HG03565 (cell line): ENCODE data around the gene FRS3.
A peak's percentile ranks its signal among the peaks of the same experiment; 100 is the strongest.

ENCODE experiments used
- ATAC-seq: cut with Tn5 transposase; IDR thresholded peaks from one replicate; pipeline ENCODE4 v1.9.1; 2021; ENCODE audit warnings: mild to moderate bottlenecking, moderate library complexity; ENCODE audit not compliant: unreplicated experiment

Gene FRS3

DNA sequence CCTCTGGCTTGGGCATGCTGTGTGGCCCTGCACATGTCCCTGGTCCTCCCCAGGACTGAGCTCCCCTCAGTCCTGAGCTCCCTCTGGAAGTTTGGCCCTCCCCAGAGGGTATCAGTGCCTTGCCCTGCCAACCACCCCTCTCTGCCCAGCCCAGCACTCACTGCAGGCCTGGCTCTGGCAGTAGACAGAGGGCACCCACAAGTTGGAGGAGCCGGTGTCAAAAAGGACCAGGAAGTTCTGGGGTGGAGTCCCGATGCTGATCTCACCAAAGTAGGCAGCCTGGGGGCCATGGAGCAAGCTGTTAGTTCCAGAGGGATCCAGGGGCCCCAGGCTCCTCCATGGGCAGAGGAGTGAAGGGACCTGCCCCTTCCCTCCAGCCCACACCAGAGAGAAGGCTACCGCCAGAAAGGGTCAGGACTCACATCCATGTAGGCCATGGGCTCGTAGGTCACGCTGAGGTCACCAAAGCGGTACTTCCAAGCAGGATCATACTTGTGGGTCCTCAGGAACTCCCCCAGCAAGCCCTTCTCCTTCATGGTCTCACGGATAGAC is 35.4 kb downstream of the FRS3 start:
- no peak for ATAC-seq

DNA sequence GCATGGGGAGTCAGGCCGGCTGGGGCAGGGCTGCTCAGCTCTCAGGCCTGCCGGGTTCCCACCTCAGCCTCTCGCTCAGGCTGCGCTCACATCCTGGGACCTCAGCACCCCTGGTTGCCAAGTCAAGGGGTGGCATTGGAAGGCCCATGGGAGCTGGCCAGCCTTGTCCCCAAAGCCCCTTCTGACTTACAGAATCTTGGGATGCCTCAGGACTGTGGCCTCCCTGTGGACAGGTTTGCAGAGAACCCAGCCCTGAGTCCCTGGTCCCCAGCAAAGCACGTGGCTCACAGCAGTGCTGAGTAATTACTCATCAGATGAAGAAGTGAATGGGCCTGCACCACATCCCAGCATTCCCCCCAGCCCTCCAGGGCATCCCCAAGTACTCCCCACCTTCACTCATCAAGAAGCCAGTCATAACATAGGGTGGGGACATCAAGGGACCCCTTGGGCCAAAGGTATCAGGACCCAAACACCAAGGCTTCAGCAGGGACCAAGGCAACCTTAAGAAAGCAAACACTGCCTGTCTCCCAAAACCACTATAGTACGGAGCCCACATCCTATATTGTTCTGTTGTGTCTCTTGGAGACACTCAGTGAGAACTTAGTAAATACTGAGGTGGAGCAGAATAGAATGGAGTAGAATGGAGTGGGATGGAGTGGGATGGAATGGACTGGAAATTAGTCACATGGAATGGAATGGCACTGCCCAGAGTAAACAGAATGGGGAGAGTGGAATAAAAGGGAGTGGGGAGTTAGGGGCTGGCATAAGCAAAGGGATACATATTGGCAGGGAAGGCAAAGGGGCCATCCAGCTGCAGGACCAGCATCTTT is 36.1 kb downstream of the FRS3 start:
- no peak for ATAC-seq

DNA sequence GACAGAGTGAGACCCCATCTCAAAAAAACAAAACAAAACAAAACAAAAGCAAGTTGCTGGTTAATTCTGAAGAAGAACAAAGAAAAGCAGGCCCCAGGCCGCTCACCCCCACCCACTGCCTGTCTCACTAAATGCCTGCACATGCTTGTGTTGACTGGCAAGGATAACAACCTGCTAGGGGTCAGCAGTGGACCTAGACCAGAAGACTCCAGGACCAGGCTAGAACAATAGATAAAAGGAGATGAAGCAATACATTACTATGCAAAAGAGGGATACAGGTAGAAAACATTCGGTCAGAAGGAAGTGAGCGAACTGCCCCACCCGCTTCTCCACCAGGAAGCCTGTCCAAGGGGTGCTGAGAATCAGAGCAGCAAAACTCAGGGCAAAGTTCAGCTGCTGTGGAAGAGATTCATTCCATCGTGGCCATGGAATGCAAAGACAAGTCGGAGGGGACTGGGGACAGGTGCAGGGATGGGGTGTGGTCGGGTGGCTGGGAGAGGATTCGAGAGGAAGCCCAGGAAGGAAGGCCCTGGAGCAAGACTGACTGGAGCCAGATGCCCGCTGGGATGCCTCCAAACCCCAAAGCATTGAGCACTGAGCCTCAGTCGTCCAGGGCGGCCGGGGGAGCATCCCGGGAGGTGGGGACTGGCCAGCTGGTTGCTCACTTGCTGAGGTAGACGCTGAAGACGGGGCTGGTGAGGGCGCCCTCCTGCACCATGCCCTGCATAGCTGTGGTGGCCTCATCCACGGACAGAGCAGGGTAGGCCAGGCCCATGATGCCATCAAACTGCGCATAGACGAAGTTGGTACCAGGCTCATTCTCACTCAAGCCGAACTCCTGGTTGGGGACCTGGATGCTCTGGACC is 37.8 kb downstream of the FRS3 start:
- ATAC-seq = no peak

DNA sequence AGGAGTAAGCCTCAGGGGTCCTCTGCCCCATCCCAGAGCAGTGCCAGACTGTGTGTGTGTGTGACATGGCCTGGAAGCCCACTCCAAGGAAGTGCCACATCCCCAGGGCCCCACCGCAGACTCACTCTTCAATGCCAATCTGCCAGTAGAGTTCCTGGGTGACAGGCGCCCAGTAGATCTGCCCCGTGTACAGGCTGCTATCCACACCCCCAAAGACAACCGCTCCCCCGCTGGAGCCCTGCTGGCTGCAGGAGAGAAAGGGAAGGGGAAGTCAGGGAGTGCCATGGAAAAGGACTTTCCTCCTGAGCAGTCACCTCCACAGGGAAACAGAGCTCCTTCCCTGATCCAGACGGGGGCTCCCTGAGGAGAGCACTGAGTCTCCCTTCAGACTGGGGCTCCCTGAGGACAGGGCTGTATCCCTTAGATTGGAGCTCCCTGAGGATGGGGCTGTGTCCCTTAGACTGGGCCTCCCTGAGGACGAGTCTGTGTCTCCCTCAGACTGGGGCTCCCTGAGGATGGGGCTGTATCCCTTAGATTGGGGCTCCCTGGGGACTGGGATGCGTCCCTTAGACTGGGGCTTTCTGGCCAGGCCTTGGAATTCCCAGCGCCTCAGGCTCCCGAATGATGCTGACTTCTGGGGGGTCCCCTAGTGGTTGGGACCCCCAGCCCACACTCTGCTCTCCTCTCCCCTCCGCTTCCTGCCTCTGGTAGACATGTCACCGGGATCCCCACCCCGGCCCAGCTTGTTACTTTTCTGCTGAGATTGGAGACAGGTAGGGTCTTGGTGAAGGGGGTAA is 39.1 kb downstream of the FRS3 start:
- ATAC-seq = no peak

DNA sequence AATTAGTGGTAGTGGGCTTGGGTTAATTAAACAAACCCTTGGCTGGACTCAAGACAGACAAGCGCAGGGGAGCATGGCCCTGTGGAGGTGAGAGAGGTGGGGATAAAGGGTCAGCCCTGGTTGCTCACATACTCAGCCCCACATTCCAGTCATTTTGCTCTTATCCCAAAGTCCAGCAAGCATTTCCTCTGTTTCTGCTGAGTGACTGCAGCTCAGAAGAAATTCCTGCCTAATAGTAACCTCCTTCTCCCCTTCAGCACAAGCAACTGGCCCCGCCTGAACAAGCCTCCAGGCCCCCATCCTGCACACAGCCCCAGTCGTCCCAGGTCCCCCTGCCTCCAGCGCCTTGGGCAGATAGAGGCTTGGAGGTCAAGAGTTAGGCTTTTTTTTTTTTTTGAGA is 40.7 kb downstream of the FRS3 start:
- no peak for ATAC-seq

DNA sequence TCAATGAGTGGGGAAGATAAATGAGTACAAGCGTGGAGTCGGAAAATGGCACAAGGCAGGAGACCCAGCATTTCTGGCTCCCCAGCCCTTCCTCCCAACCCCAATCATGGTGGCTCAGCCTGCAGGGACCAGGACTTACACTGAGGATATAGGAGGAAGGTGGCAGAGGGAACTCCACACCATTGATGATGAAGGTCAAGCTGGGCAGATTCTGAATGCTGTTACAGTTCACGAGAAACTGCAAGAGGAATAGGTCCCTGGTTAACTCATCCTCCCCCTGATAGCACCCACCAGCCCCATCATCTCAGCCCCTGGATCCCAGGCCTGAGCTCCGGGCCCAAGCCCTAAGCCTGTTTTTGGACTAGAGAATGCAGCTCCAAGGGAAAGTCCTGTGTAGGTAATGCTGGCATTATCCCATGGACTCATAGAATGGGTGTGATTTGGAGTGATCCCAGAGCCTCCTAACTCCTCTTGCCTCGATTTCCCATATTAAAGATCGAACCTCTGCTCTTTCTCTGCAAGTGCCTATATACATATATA is 42.0 kb downstream of the FRS3 start:
- no peak for ATAC-seq

DNA sequence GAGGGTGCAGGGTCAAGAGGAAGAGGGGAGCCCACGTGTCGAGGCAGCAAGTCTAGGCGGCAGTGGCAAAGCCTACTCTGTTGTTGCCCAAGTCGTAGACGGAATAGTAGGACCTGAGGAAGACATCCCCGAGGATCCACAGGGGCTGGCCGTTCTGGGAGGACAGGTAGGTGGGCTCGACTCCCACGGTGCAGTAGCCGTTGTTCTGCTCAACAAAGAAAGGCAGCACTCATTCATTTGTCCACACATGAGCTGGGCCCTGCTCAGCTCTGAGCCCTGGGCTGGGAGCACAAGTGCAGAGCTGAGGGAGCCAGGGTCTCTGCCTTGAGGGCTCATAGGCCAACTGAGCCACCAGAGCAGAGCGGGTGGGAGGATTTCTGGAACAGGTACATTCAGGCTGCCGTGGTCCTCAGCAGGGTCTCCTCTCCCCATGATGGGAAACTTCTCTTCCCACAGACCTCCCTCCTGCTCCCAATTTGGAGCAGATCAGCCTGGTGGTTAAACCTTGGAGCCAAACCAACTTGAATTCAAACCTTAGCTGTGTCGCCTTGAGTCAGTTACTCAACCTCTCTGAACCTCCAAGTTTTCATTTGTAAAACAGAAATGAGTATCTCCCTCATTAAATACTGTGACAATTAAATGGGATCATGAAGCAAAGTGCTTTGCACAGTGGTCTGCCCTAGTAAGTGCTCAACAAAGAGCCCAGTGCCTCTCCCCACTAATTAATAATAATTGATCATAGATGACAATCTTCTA is 42.7 kb downstream of the FRS3 start:
- ATAC-seq = no peak

- ATAC-seq = no peak
Measured at GRCh38 chr6:41736186-41736733, 43.4 kb downstream of the FRS3 start.

GRCh38 chr6:41735427-41736185 is 44.1 kb downstream of the FRS3 start, which contains the start of gene TFEB:
TSS of gene TFEB (minus strand) at chr6:41735608. CDS start at chr6:41691213, 44,395 bp downstream.
- ATAC-seq = peak; percentile 58

GRCh38 chr6:41734666-41735426 is 44.9 kb downstream of the FRS3 start:
- no peak for ATAC-seq

GRCh38 chr6:41733707-41734665 is 45.7 kb downstream of the FRS3 start:
- ATAC-seq = peak; percentile 28

DNA sequence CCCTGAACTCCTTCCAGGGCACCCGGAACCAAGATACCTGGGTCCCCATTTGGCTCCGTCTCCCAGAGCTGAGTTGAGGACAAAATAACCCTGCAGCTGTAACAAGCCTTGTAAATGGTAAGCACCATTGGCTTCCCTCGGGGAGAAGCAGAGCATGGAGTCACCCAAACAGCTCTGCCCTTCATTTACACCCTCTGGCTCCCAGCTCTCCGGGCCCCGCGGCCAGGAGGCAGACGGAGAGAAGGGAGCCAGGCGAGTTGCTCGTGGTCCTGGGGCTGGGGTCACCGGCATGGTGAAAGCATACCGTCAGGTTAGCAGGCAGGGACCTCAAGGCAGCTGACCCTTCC is 46.4 kb downstream of the FRS3 start:
- no peak for ATAC-seq

- no peak for ATAC-seq
Measured at GRCh38 chr6:41732591-41733359, 46.9 kb downstream of the FRS3 start.

DNA sequence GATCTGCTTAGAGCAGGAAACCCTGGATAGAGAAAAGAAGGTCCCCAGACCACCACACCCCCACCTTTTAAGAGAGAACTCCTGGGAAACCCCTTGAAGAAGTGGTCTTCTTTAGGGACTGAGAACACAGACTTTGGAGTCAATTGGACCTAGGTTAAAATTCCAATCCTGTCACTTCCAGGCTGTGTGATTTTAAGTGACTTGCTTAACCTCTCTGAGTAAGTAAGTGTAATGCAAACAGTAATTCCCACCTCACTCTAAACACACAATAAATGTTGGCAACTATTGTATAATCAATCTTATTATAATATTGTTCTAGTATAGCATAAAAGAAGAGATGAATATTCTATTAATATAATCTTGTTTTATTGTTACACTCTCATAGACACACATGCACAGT is 47.6 kb downstream of the FRS3 start:
- no peak for ATAC-seq

GRCh38 chr6:41731561-41732086 is 48.1 kb downstream of the FRS3 start:
- ATAC-seq = no peak
